Hepatocyte (in vitro differentiated cells): ENCODE results near the gene ABCD4. TPM values are rescaled to one million over a fixed set of nuclear protein-coding genes. Genes with fewer than 3 reads are reported as not detected.

ENCODE experiments used
- DNase-seq: peaks from one replicate; pipeline ENCODE4 v3.0.0-alpha.2; 2016; ENCODE audit warnings: low spot score
- H2AFZ ChIP-seq: fragments of 200-600 bp; sonication (generic); 2 replicates; pipeline ENCODE4 v1.6.0; 2016; ENCODE audit warnings: antibody characterized with exemption, mild to moderate bottlenecking
- H3K27ac ChIP-seq: fragments of 200-600 bp; sonication (generic); 2 replicates; pipeline ENCODE4 v1.5.1; 2016; ENCODE audit warnings: mild to moderate bottlenecking
- H3K27me3 ChIP-seq: fragments of 200-600 bp; sonication (generic); 2 replicates; pipeline ENCODE4 v1.6.1; 2016
- H3K36me3 ChIP-seq: fragments of 200-600 bp; sonication (generic); replicated peaks from 2 replicates; pipeline ENCODE4 v1.5.1; 2016; ENCODE audit warnings: low read depth; ENCODE audit not compliant: insufficient read depth
- H3K4me1 ChIP-seq: fragments of 200-600 bp; sonication (generic); 2 replicates; pipeline ENCODE4 v1.5.1; 2016; ENCODE audit warnings: mild to moderate bottlenecking, moderate library complexity; ENCODE audit not compliant: insufficient read depth
- H3K4me2 ChIP-seq: fragments of 200-600 bp; sonication (generic); 2 replicates; pipeline ENCODE4 v1.6.0; 2016
- H3K4me3 ChIP-seq: fragments of 200-600 bp; sonication (generic); 2 replicates; pipeline ENCODE4 v1.5.1; 2016; ENCODE audit warnings: mild to moderate bottlenecking
- H3K79me2 ChIP-seq: fragments of 200-600 bp; sonication (generic); 2 replicates; pipeline ENCODE4 v1.6.0; 2017; ENCODE audit warnings: mild to moderate bottlenecking
- H3K9me2 ChIP-seq: fragments of 200-600 bp; sonication (generic); replicated peaks from 2 replicates; pipeline ENCODE4 v1.6.0; 2017; ENCODE audit warnings: mild to moderate bottlenecking; ENCODE audit not compliant: insufficient read depth
- H3K9me3 ChIP-seq: fragments of 200-600 bp; sonication (generic); 2 replicates; pipeline ENCODE4 v1.5.1; 2016; ENCODE audit warnings: low read depth, mild to moderate bottlenecking
- H4K20me1 ChIP-seq: fragments of 200-600 bp; sonication (generic); 2 replicates; pipeline ENCODE4 v1.6.0; 2016; ENCODE audit warnings: mild to moderate bottlenecking; ENCODE audit not compliant: insufficient read depth, poor library complexity, severe bottlenecking
- CTCF ChIP-seq: fragments of 200-600 bp; sonication (generic); IDR thresholded peaks from 2 replicates; pipeline ENCODE4 v1.5.1; 2016; ENCODE audit warnings: antibody characterized with exemption, mild to moderate bottlenecking; ENCODE audit not compliant: poor library complexity
- EZH2 ChIP-seq: fragments of 200-600 bp; sonication (generic); IDR thresholded peaks from 2 replicates; pipeline ENCODE4 v1.6.1; 2016; ENCODE audit warnings: antibody characterized with exemption, mild to moderate bottlenecking, borderline replicate concordance
- EZH2phosphoT487 ChIP-seq: fragments of 200-600 bp; sonication (generic); IDR thresholded peaks from one replicate; pipeline ENCODE4 v1.6.1; 2018; ENCODE audit warnings: antibody characterized with exemption, mild to moderate bottlenecking, low read depth, moderate library complexity; ENCODE audit not compliant: unreplicated experiment, severe bottlenecking
- WGBS: methylation state at CpG from one replicate; pipeline ENCODE4 v1.1.6; 2016; ENCODE audit warnings: low lambda C conversion rate; ENCODE audit errors: missing lambda C conversion rate; 5-methylcytosine and 5-hydroxymethylcytosine counted together
- polyA plus RNA-seq: library from polyadenylated mRNA; unstranded; fragments of >200 nt; fragmentation: Nextera tagmentation; extraction: Ambion mirVana; gene quantifications from 2 replicates; pipeline ENCODE4 v1.2.1, GENCODE V29; 2016
- total RNA-seq: library from RNA; depleted of rRNA; stranded (reverse); fragments of >200 nt; gene quantifications from 2 replicates; pipeline ENCODE4 v1.2.3, GENCODE V29; 2014

The ABCD4 gene
- total and polyA plus RNA-seq, 2 experiments from 2014 or later, result 44.0 to 71.9 TPM

- Histone ChIP-seq H3K79me2 (no peaks in the 10 kb centered on the region), H3K9me3 (no peaks in the 10 kb centered on the region), H3K4me1 (no peaks in the 10 kb centered on the region), H4K20me1 (no peaks in the 10 kb centered on the region), H2AFZ (no peak overlapping the region), H3K4me2 (no peak overlapping the region), H3K4me3 (no peak overlapping the region), H3K36me3 (no peaks in the 10 kb centered on the region), H3K9me2 (no peaks in the 10 kb centered on the region), H3K27ac (no peak overlapping the region), H3K27me3 (no peaks in the 10 kb centered on the region)
- TF ChIP-seq EZH2 (no peak), CTCF (no peak), EZH2phosphoT487 (no peak)
- 78% methylated on average over 8 of the region's 8 CpGs for WGBS
- DNase-seq, result no peak
Measured at GRCh38 chr14:74309125-74310022, 6.6 kb upstream of the ABCD4 start.

GRCh38 chr14:74308695-74309094, 6.0 kb upstream of the ABCD4 start:
- WGBS, result 92% methylated on average over 5 of the region's 5 CpGs
- H3K4me1 ChIP-seq, result no peaks in the 10 kb centered on the region
- no peak for DNase-seq
- H3K4me2 ChIP-seq, result no peak overlapping the region
- no peaks in the 10 kb centered on the region for H3K36me3 ChIP-seq
- no peaks in the 10 kb centered on the region for H3K79me2 ChIP-seq
- no peaks in the 10 kb centered on the region for H3K27me3 ChIP-seq
- H3K9me3 ChIP-seq, result no peaks in the 10 kb centered on the region
- no peaks in the 10 kb centered on the region for H3K9me2 ChIP-seq
- TF ChIP-seq CTCF, result no peak
- no peak for TF ChIP-seq EZH2
- H3K27ac ChIP-seq, result no peak overlapping the region
- H3K4me3 ChIP-seq, result no peak overlapping the region
- H2AFZ ChIP-seq, result no peak overlapping the region
- no peaks in the 10 kb centered on the region for H4K20me1 ChIP-seq

- peaks cover 4% of the 10 kb centered on the region for H3K4me1 ChIP-seq
- H3K79me2 ChIP-seq, result peaks cover 42% of the 10 kb centered on the region
- H3K36me3 ChIP-seq, result no peaks in the 10 kb centered on the region
- DNase-seq, result peak; percentile 63
- H3K9me2 ChIP-seq, result no peaks in the 10 kb centered on the region
- peak overlapping the region; percentile 85 for H3K27ac ChIP-seq
- 4% methylated on average over 6 of the region's 6 CpGs for WGBS
- TF ChIP-seq CTCF (peak; percentile 43), EZH2phosphoT487 (no peak)
- no peaks in the 10 kb centered on the region for H3K27me3 ChIP-seq
- H3K4me2 ChIP-seq, result peak overlapping the region; percentile 89
- peak overlapping the region; percentile 68 for H3K4me3 ChIP-seq
- H4K20me1 ChIP-seq, result peaks cover 20% of the 10 kb centered on the region
- no peaks in the 10 kb centered on the region for H3K9me3 ChIP-seq
- H2AFZ ChIP-seq, result peak overlapping the region; percentile 64
Measured at GRCh38 chr14:74302152-74302628, 544 bp downstream of the ABCD4 start.
